HCT116 (cell line): ENCODE results near the gene ALAS1. TPM values are rescaled to one million over a fixed set of nuclear protein-coding genes. Genes with fewer than 3 reads are reported as not detected.

Experiments used
- ATAC-seq: fragments of 200-7000 bp; cut with Tn5 transposase; 2 replicates; pipeline ENCODE4 v1.9.1; 2020; ENCODE audit warnings: mild to moderate bottlenecking, moderate library complexity
- BruUV-seq: library from RNA; stranded (reverse); fragments of 400-500 nt; replicated peaks from 2 replicates; lab custom pipeline; 2021; lab: Mats Ljungman, UMichigan
- CTCF ChIA-PET: fragments of 300-600 bp; sonication (Branson Sonifier 250); formaldehyde crosslinking; loops from one replicate; lab custom pipeline; 2021; ENCODE audit warnings: antibody characterized with exemption; lab: Charles Lee
- POLR2A ChIA-PET: fragments of 300-600, 350-600 bp; sonication (Branson Sonifier 250); formaldehyde crosslinking; loops from one replicate; lab custom pipeline; 2021; ENCODE audit warnings: antibody characterized with exemption; lab: Charles Lee
- RAD21 ChIA-PET, 2 experiments: fragments of 300-600 bp; sonication (Branson Sonifier 250); formaldehyde crosslinking; loops; one replicate each; lab custom pipeline; 2023; ENCODE audit warnings: low total read pairs in 2 of 2; ENCODE audit not compliant: uncharacterized antibody in 2 of 2, unreplicated experiment in 2 of 2, low non-redundant PET in 1 of 2; lab: Charles Lee
- DNase-seq: peaks from one replicate; pipeline ENCODE4 v3.0.0-alpha.2; 2010; ENCODE audit warnings: low read depth, low spot score
- H2AFZ ChIP-seq: fragments of 200-600 bp; shearing (Covaris generic), sonication (generic); 2 replicates; pipeline ENCODE4 v1.6.1; 2017; ENCODE audit warnings: low read depth, mixed run types, mixed read lengths, antibody characterized with exemption, low read length; ENCODE audit not compliant: poor library complexity, severe bottlenecking
- H3K27ac ChIP-seq: 2 replicates; pipeline ENCODE4 v1.5.1; 2012; ENCODE audit warnings: low read depth, low read length
- H3K27me3 ChIP-seq: fragments of 200-600 bp; sonication (generic); 2 replicates; pipeline ENCODE4 v1.6.1; 2016; ENCODE audit warnings: mixed run types, low read length, mixed read lengths; ENCODE audit not compliant: insufficient read depth
- H3K36me3 ChIP-seq, 2 experiments: fragments of 200-500 bp in 1 of 2; fragments of 200-600 bp in 1 of 2; sonication (Bioruptor generic) in 1 of 2; sonication (generic) in 1 of 2; 2 replicates each; pipeline versions ENCODE4 v1.5.1 to v1.6.1; 2014 to 2016; ENCODE audit warnings: low read length in 2 of 2, inconsistent platforms in 1 of 2, mixed read lengths in 1 of 2, mixed run types in 1 of 2; ENCODE audit not compliant: insufficient read depth in 2 of 2, control insufficient read depth in 1 of 2
- H3K4me1 ChIP-seq, 2 experiments: fragments of 200-600 bp in 1 of 2; sonication (generic) in 1 of 2; 2 replicates each; pipeline versions ENCODE4 v1.5.1 to v1.6.1; 2012 to 2017; ENCODE audit warnings: low read length in 2 of 2, inconsistent platforms in 1 of 2, mild to moderate bottlenecking in 1 of 2, mixed read lengths in 1 of 2, mixed run types in 1 of 2, moderate library complexity in 1 of 2; ENCODE audit not compliant: insufficient read depth in 2 of 2, control insufficient read depth in 1 of 2
- H3K4me2 ChIP-seq: fragments of 200-600 bp; sonication (generic); 2 replicates; pipeline ENCODE4 v1.6.1; 2017; ENCODE audit warnings: mixed run types, low read length, mixed read lengths
- H3K4me3 ChIP-seq, 2 experiments: fragments of 200-600 bp in 1 of 2; sonication (generic) in 1 of 2; replicated peaks in 1 of 2; 2 replicates each; pipeline ENCODE4 v1.5.1; 2011 to 2016; ENCODE audit warnings: low read length in 2 of 2, control low read depth in 1 of 2, low read depth in 1 of 2, mild to moderate bottlenecking in 1 of 2, mixed read lengths in 1 of 2, mixed run types in 1 of 2
- H3K79me2 ChIP-seq: fragments of 200-600 bp; sonication (generic); 2 replicates; pipeline ENCODE4 v1.6.1; 2017; ENCODE audit warnings: mild to moderate bottlenecking, mixed run types, low read length, moderate library complexity, mixed read lengths; ENCODE audit not compliant: insufficient read depth
- H3K9ac ChIP-seq: fragments of 200-600 bp; sonication (generic); 2 replicates; pipeline ENCODE4 v1.6.1; 2016; ENCODE audit warnings: low read length, mixed read lengths
- H3K9me2 ChIP-seq: fragments of 200-600 bp; sonication (generic), shearing (Covaris generic); 2 replicates; pipeline ENCODE4 v1.6.1; 2017; ENCODE audit warnings: mixed run types, mild to moderate bottlenecking, moderate library complexity; ENCODE audit not compliant: insufficient read depth
- H3K9me3 ChIP-seq, 2 experiments: fragments of 200-500 bp in 1 of 2; fragments of 200-600 bp in 1 of 2; sonication (Bioruptor generic) in 1 of 2; sonication (generic) in 1 of 2; 2 replicates each; pipeline ENCODE4 v1.6.1; 2014 to 2017; ENCODE audit warnings: low read length in 2 of 2, mixed read lengths in 2 of 2, inconsistent platforms in 1 of 2, low read depth in 1 of 2, mild to moderate bottlenecking in 1 of 2, mixed run types in 1 of 2, moderate library complexity in 1 of 2; ENCODE audit not compliant: control insufficient read depth in 1 of 2, insufficient read depth in 1 of 2
- H4K20me1 ChIP-seq: fragments of 200-600 bp; sonication (generic), shearing (Covaris generic); 2 replicates; pipeline ENCODE4 v1.6.1; 2017; ENCODE audit warnings: mixed run types, mild to moderate bottlenecking, moderate library complexity; ENCODE audit not compliant: insufficient read depth
- ATF3 ChIP-seq: IDR thresholded peaks from 2 replicates; pipeline ENCODE4 v1.6.1; 2012
- CBX3 ChIP-seq: IDR thresholded peaks from 2 replicates; pipeline ENCODE4 v1.6.1; 2012; ENCODE audit warnings: low read depth
- CEBPB ChIP-seq: IDR thresholded peaks from 2 replicates; pipeline ENCODE4 v1.6.1; 2012; ENCODE audit warnings: low read depth
- EGR1 ChIP-seq: IDR thresholded peaks from 2 replicates; pipeline ENCODE4 v1.6.1; 2012; ENCODE audit warnings: low read depth
- ELF1 ChIP-seq: IDR thresholded peaks from 2 replicates; pipeline ENCODE4 v1.6.1; 2012; ENCODE audit warnings: low read depth, borderline replicate concordance
- EZH2 ChIP-seq: fragments of 200-600 bp; sonication (generic); IDR thresholded peaks from 2 replicates; pipeline ENCODE4 v1.6.1; 2017; ENCODE audit warnings: antibody characterized with exemption, mixed run types
- EZH2phosphoT487 ChIP-seq: fragments of 200-600 bp; IDR thresholded peaks from 2 replicates; pipeline ENCODE4 v1.6.1; 2018; ENCODE audit warnings: antibody characterized with exemption, borderline replicate concordance
- POLR2AphosphoS5 ChIP-seq: IDR thresholded peaks from 2 replicates; pipeline ENCODE4 v1.6.1; 2011; ENCODE audit warnings: mild to moderate bottlenecking, low read depth, low read length, moderate library complexity
- RAD21 ChIP-seq: IDR thresholded peaks from 2 replicates; pipeline ENCODE4 v1.6.1; 2012; ENCODE audit warnings: low read depth, mild to moderate bottlenecking
- REST ChIP-seq: IDR thresholded peaks from 2 replicates; pipeline ENCODE4 v1.6.1; 2012; ENCODE audit warnings: low read depth
- SIN3A ChIP-seq: IDR thresholded peaks from 2 replicates; pipeline ENCODE4 v1.6.1; 2012; ENCODE audit warnings: low read depth
- SRF ChIP-seq: IDR thresholded peaks from 2 replicates; pipeline ENCODE4 v1.6.1; 2012; ENCODE audit warnings: low read depth
- TCF7L2 ChIP-seq: IDR thresholded peaks from 2 replicates; pipeline ENCODE4 v1.7.0; 2011; ENCODE audit warnings: borderline replicate concordance, inconsistent platforms; ENCODE audit not compliant: insufficient read depth, insufficient read length; ENCODE audit errors: extremely low read depth
- YY1 ChIP-seq: IDR thresholded peaks from 2 replicates; pipeline ENCODE4 v1.6.1; 2011; ENCODE audit warnings: low read length, low read depth, moderate library complexity, mild to moderate bottlenecking; ENCODE audit not compliant: insufficient replicate concordance; ENCODE audit errors: extremely low read depth
- intact Hi-C: fragments of 100-400 bp; cut with micrococcal nuclease; formaldehyde crosslinking; loops from 2 replicates; pipeline ENCODE4 v1.10.0; 2022
- total RNA-seq: library from RNA; stranded (reverse); gene quantifications from one replicate; pipeline ENCODE4 v1.2.1, GENCODE V29; 2021; ENCODE audit not compliant: unreplicated experiment
- TF ChIP-seq, protein P1 (sequence below), 3 experiments: fragments of 200-600 bp in 1 of 3; sonication (generic) in 1 of 3; IDR thresholded peaks in 2 of 3; conservative IDR thresholded peaks in 1 of 3; 2 replicates each; pipeline ENCODE4 v1.5.1; 2012 to 2017; ENCODE audit warnings: low read depth in 2 of 3, low read length in 2 of 3, antibody characterized with exemption in 1 of 3, borderline replicate concordance in 1 of 3, control low read depth in 1 of 3, mild to moderate bottlenecking in 1 of 3, mixed read lengths in 1 of 3, mixed run types in 1 of 3, moderate library complexity in 1 of 3; ENCODE audit not compliant: insufficient read depth in 1 of 3
- TF ChIP-seq, protein P2 (sequence below): IDR thresholded peaks from 2 replicates; pipeline ENCODE4 v1.6.1; 2012
- TF ChIP-seq, protein P3 (sequence below): IDR thresholded peaks from 2 replicates; pipeline ENCODE4 v1.6.1; 2011; ENCODE audit warnings: mild to moderate bottlenecking, low read length, moderate library complexity; ENCODE audit not compliant: insufficient replicate concordance; ENCODE audit errors: extremely low read depth

Gene ALAS1
- total RNA-seq, 1 experiment from 2014 or later: 74.0 TPM

DNA sequence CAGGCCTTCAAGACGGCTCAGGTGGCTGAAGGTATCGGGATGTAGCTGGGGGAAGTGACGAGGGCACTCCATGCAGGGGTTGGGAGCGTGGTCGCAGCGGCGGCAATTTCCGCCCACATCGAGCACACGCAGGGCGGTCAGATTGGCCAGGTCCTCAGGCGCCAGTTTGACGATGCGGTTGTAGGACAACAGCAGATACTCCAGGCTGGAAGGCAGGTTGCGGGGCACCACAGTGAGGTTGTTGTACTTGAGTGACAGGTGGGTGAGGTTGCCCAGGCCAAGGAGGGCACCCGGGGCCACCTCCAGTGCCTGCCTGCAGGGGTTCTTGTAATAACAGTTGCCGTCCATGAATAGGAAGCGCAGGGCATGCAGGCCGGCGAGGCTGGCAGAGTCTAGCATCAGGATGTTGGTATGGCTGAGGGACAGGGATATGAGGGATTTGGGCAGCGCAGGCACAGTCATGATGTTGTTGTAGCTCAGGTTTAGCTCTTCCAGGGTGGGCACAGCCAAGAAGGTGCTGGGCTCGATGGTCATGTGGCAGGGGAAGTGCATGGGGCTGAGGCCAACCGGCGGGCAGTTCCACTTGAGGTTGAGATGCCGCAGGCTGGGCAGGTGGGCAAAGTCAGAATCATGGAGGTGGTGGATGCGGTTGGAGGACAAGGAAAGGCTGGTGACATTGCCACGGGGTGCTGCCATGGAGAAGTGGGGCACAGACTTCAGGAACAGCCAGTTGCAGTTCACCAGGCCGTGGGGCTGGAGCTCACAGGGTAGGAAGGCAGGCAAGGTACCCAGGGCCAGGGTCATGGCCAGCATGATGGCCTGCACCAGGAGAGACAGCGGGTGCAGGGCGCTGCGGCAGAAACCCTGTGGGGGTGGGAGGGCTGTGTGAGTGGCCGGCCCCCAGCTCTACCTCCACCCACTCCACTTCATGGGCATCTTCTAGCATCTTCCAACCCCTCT lies 25.8 kb downstream of the ALAS1 start:
- Histone ChIP-seq H3K4me1 (peaks cover 0 to 12% of the 10 kb centered on the region in 2 experiments; a peak in 1 of 4 replicates), H4K20me1 (no peaks in the 10 kb centered on the region), H3K36me3 (no peaks in the 10 kb centered on the region), H3K9me2 (no peaks in the 10 kb centered on the region), H3K27ac (no peak overlapping the region), H2AFZ (no peak overlapping the region), H3K79me2 (no peaks in the 10 kb centered on the region), H3K9ac (no peak overlapping the region), H3K27me3 (no peaks in the 10 kb centered on the region), H3K4me2 (no peak overlapping the region), H3K4me3 (no peak overlapping the region), H3K9me3 (no peaks in the 10 kb centered on the region)
- RAD21 ChIA-PET: no interaction called here
- POLR2A ChIA-PET: no interaction called here
- no TSS peak for BruUV-seq
- CTCF ChIA-PET: interaction anchor here (1.0 to 1.1 kb wide), 2 partner anchors 8 to 9 kb away, joined by 3 read pairs; no protein-coding TSS in a partner anchor
- ATAC-seq (no peak), DNase-seq (no peak)
- intact Hi-C loops: no loop called here
- TF ChIP-seq REST: no peak
- TF ChIP-seq TCF7L2: no peak
- no peak for TF ChIP-seq EGR1
- no peak for TF ChIP-seq YY1
- TF ChIP-seq, protein P1, sequence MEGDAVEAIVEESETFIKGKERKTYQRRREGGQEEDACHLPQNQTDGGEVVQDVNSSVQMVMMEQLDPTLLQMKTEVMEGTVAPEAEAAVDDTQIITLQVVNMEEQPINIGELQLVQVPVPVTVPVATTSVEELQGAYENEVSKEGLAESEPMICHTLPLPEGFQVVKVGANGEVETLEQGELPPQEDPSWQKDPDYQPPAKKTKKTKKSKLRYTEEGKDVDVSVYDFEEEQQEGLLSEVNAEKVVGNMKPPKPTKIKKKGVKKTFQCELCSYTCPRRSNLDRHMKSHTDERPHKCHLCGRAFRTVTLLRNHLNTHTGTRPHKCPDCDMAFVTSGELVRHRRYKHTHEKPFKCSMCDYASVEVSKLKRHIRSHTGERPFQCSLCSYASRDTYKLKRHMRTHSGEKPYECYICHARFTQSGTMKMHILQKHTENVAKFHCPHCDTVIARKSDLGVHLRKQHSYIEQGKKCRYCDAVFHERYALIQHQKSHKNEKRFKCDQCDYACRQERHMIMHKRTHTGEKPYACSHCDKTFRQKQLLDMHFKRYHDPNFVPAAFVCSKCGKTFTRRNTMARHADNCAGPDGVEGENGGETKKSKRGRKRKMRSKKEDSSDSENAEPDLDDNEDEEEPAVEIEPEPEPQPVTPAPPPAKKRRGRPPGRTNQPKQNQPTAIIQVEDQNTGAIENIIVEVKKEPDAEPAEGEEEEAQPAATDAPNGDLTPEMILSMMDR (IDR thresholded peaks at IDR 0.05 in 2 of 3, conservative IDR thresholded peaks at IDR 0.05 in 1 of 3; ENCODE audit: borderline replicate concordance in 1 of 3, insufficient read depth in 1 of 3, low read depth in 2 of 3, low read length in 2 of 3): no peak
- no peak for TF ChIP-seq POLR2AphosphoS5
- TF ChIP-seq CEBPB: no peak
- no peak for TF ChIP-seq EZH2
- no peak for TF ChIP-seq ATF3
- no peak for TF ChIP-seq RAD21
- TF ChIP-seq ELF1: no peak
- TF ChIP-seq, protein P2, sequence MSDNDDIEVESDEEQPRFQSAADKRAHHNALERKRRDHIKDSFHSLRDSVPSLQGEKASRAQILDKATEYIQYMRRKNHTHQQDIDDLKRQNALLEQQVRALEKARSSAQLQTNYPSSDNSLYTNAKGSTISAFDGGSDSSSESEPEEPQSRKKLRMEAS: no peak
- TF ChIP-seq EZH2phosphoT487: no peak
- TF ChIP-seq CBX3: no peak
- no peak for TF ChIP-seq SRF
- TF ChIP-seq, protein P3, sequence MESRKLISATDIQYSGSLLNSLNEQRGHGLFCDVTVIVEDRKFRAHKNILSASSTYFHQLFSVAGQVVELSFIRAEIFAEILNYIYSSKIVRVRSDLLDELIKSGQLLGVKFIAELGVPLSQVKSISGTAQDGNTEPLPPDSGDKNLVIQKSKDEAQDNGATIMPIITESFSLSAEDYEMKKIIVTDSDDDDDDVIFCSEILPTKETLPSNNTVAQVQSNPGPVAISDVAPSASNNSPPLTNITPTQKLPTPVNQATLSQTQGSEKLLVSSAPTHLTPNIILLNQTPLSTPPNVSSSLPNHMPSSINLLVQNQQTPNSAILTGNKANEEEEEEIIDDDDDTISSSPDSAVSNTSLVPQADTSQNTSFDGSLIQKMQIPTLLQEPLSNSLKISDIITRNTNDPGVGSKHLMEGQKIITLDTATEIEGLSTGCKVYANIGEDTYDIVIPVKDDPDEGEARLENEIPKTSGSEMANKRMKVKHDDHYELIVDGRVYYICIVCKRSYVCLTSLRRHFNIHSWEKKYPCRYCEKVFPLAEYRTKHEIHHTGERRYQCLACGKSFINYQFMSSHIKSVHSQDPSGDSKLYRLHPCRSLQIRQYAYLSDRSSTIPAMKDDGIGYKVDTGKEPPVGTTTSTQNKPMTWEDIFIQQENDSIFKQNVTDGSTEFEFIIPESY: no peak
- no peak for TF ChIP-seq SIN3A
